CD4-positive, alpha-beta T cell (primary cell): ENCODE results near the gene ARHGAP15. TPM values are rescaled to one million over a fixed set of nuclear protein-coding genes. Genes with fewer than 3 reads are reported as not detected.

Experiments used
- ATAC-seq: fragments of 200-7000 bp; cut with Tn5 transposase; one replicate; pipeline ENCODE4 v1.10.0; 2022; ENCODE audit warnings: mild to moderate bottlenecking; ENCODE audit not compliant: poor library complexity
- CTCF ChIA-PET: fragments of 350-600 bp; sonication (Branson Sonifier 250); formaldehyde crosslinking; loops from one replicate; lab custom pipeline; 2021; ENCODE audit warnings: antibody characterized with exemption, inconsistent platforms; lab: Charles Lee
- POLR2A ChIA-PET: fragments of 350-600 bp; sonication (Branson Sonifier 250); formaldehyde crosslinking; loops from one replicate; lab custom pipeline; 2021; ENCODE audit warnings: antibody characterized with exemption, inconsistent platforms; lab: Charles Lee
- DNase-seq, 14 experiments: peaks; one replicate each; pipeline ENCODE4 v3.0.0-alpha.2; 2013 to 2020; ENCODE audit warnings: mixed read lengths in 2 of 14
- H3K27ac ChIP-seq, 2 donors: one replicate each; pipeline versions ENCODE4 v1.5.1 to v1.7.0; 2013; ENCODE audit warnings: low read length in 2 of 2, low read depth in 1 of 2, mild to moderate bottlenecking in 1 of 2
- H3K27me3 ChIP-seq, 2 experiments: 1 replicate in 1 of 2; 2 replicates in 1 of 2; pipeline versions ENCODE4 v1.6.1 to v1.7.0; 2013; ENCODE audit warnings: low read length in 2 of 2, control low read depth in 1 of 2, mild to moderate bottlenecking in 1 of 2, moderate library complexity in 1 of 2; ENCODE audit not compliant: insufficient read depth in 2 of 2, control insufficient read depth in 1 of 2
- H3K36me3 ChIP-seq: one replicate; pipeline ENCODE4 v1.6.1; 2013; ENCODE audit warnings: low read length, control low read depth; ENCODE audit not compliant: insufficient read depth
- H3K4me1 ChIP-seq: one replicate; pipeline ENCODE4 v1.6.1; 2013; ENCODE audit warnings: low read length, control low read depth; ENCODE audit not compliant: insufficient read depth
- H3K4me3 ChIP-seq: one replicate; pipeline ENCODE4 v1.5.1; 2013; ENCODE audit warnings: mild to moderate bottlenecking, low read length, moderate library complexity
- H3K9me3 ChIP-seq, 2 experiments: 1 replicate in 1 of 2; 2 replicates in 1 of 2; pipeline versions ENCODE4 v1.6.1 to v1.7.0; 2013; ENCODE audit warnings: low read length in 2 of 2, mild to moderate bottlenecking in 2 of 2, control low read depth in 1 of 2, moderate library complexity in 1 of 2; ENCODE audit not compliant: control insufficient read depth in 1 of 2, insufficient read depth in 1 of 2
- H3K27ac Mint-ChIP-seq: one replicate; pipeline ENCODE4 v1.8.0; 2020; ENCODE audit warnings: mixed read lengths
- H3K27me3 Mint-ChIP-seq: one replicate; pipeline ENCODE4 v1.8.0; 2021; ENCODE audit warnings: mixed read lengths
- H3K36me3 Mint-ChIP-seq: one replicate; pipeline ENCODE4 v1.8.0; 2021; ENCODE audit warnings: low read depth, mixed read lengths
- H3K4me1 Mint-ChIP-seq: one replicate; pipeline ENCODE4 v1.8.0; 2021; ENCODE audit warnings: low read depth, mixed read lengths
- H3K4me3 Mint-ChIP-seq: one replicate; pipeline ENCODE4 v1.8.0; 2020; ENCODE audit warnings: mild to moderate bottlenecking, mixed read lengths
- H3K9me3 Mint-ChIP-seq: one replicate; pipeline ENCODE4 v1.8.0; 2020; ENCODE audit warnings: mixed read lengths
- intact Hi-C, 2 experiments: fragments of 100-400 bp; cut with DNase I in 1 of 2; cut with micrococcal nuclease in 1 of 2; formaldehyde crosslinking; loops; one replicate each; pipeline versions ENCODE4 v1.15.1 to v1.9.0; 2023 to 2025; cut with DNase I, micrococcal nuclease
- total RNA-seq, 174 experiments: library from RNA in 2 of 174; stranded (reverse) in 2 of 174; gene quantifications; one replicate each; pipeline ENCODE4 v1.2.3 and lab custom pipeline; 2021 to 2026
- TF ChIP-seq, protein P1 (sequence below): fragments of 200-600 bp; IDR thresholded peaks from one replicate; pipeline ENCODE4 v1.8.0; 2022; ENCODE audit warnings: antibody characterized with exemption, mild to moderate bottlenecking

The ARHGAP15 gene
- total RNA-seq, 2 experiments from 2014 or later: 158 to 165 TPM

DNA sequence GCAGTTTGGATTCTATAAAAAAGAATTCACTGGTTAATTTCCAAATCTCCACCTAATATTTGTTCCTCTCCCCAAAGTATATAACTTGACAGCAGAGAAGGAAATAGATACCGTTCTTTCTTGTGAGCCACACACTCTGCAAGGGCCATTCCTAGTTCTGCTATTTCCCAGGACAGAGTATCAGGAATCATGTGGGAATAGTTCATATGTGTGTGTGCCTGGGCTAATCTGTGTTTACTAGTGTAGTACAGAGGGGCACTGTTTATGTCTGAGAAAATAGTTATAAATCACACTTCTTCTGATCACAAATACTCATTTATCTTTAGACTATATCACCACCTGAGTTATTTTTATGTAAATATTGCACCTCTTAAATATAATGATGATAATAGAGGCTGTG lies 296.7 kb downstream of the ARHGAP15 start:
- Mint-ChIP-seq H3K27me3 (no peaks in the 10 kb centered on the region), H3K27ac (no peak overlapping the region), H3K4me1 (peaks cover 94% of the 10 kb centered on the region), H3K36me3 (peaks cover 25% of the 10 kb centered on the region), H3K4me3 (no peak overlapping the region), H3K9me3 (no peaks in the 10 kb centered on the region)
- Histone ChIP-seq H3K9me3 (no peaks in the 10 kb centered on the region), H3K36me3 (peaks cover 6% of the 10 kb centered on the region), H3K4me1 (no peaks in the 10 kb centered on the region), H3K27me3 (no peaks in the 10 kb centered on the region), H3K27ac (no peak overlapping the region), H3K4me3 (no peak overlapping the region)
- ATAC-seq (no peak), DNase-seq (no peak)
- POLR2A ChIA-PET: no interaction called here
- TF ChIP-seq, protein P1, sequence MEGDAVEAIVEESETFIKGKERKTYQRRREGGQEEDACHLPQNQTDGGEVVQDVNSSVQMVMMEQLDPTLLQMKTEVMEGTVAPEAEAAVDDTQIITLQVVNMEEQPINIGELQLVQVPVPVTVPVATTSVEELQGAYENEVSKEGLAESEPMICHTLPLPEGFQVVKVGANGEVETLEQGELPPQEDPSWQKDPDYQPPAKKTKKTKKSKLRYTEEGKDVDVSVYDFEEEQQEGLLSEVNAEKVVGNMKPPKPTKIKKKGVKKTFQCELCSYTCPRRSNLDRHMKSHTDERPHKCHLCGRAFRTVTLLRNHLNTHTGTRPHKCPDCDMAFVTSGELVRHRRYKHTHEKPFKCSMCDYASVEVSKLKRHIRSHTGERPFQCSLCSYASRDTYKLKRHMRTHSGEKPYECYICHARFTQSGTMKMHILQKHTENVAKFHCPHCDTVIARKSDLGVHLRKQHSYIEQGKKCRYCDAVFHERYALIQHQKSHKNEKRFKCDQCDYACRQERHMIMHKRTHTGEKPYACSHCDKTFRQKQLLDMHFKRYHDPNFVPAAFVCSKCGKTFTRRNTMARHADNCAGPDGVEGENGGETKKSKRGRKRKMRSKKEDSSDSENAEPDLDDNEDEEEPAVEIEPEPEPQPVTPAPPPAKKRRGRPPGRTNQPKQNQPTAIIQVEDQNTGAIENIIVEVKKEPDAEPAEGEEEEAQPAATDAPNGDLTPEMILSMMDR: no peak
- CTCF ChIA-PET: interaction anchor here (1.4 kb wide), 1 partner anchor 14 kb away, joined by 3 read pairs; no protein-coding TSS in a partner anchor
- intact Hi-C loops: no loop called here

DNA sequence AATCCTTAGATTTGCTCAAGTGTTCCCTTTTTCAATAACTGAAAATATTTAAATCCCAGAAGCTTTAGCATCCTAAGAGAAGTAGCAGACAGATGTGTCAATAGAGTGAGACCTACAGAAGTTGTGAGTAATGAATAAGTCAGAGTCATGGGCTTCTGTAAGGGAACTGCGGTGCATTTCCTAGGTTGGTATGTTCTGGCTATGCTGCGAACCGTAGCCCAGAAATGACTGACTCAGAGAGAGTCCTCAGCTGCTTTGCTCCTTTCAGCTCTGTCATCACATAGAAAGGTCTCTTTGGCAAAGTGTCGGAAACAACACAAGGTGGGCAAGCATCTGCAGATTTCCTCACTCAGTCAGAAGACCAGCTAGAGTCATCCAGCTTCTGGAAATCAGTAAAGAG lies 297.1 kb downstream of the ARHGAP15 start:
- POLR2A ChIA-PET: interaction anchor here (1.2 kb wide), 1 partner anchor 12 kb away, joined by 3 read pairs; no protein-coding TSS in a partner anchor
- H3K36me3 Mint-ChIP-seq: peaks cover 24% of the 10 kb centered on the region

DNA sequence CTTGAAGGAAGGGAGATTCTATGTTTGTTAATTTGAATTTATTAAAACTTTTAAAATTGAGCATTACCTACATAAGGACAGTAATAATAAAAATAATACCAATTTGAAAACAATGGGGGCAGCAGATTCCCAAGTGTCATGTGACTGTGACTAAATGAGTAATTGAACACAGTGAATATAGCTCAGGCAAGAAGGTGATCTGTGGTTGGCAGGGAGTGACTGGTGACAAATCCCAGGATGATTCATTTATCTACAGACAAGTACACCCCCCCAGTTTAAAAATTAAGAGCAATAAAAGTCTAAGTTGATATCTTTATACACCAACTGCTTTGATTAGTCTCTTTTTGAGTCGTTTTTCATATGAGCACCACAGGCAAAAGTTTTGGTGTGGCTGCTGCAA lies 299.5 kb downstream of the ARHGAP15 start:
- intact Hi-C loops: no loop called here
- H3K4me1 Mint-ChIP-seq: peaks cover 91% of the 10 kb centered on the region

More for the DNA sequence above, 297.1 kb downstream of the ARHGAP15 start:
- no peak overlapping the region for H3K4me3 ChIP-seq
- TF ChIP-seq, protein P1: no peak
- CTCF ChIA-PET: interaction anchor here (1.4 kb wide), 1 partner anchor 14 kb away, joined by 3 read pairs; no protein-coding TSS in a partner anchor
- Mint-ChIP-seq H3K9me3 (no peaks in the 10 kb centered on the region), H3K4me1 (peaks cover 94% of the 10 kb centered on the region), H3K27ac (no peak overlapping the region), H3K4me3 (no peak overlapping the region), H3K27me3 (no peaks in the 10 kb centered on the region)
- H3K27ac ChIP-seq: no peak overlapping the region
- no peaks in the 10 kb centered on the region for H3K9me3 ChIP-seq
- no peaks in the 10 kb centered on the region for H3K27me3 ChIP-seq
- no peaks in the 10 kb centered on the region for H3K4me1 ChIP-seq
- ATAC-seq (no peak), DNase-seq (no peak)
- intact Hi-C loops: no loop called here
- H3K36me3 ChIP-seq: peaks cover 6% of the 10 kb centered on the region

More for the DNA sequence above, 299.5 kb downstream of the ARHGAP15 start:
- Mint-ChIP-seq H3K27ac (no peak overlapping the region), H3K9me3 (no peaks in the 10 kb centered on the region), H3K27me3 (no peaks in the 10 kb centered on the region), H3K4me3 (no peak overlapping the region), H3K36me3 (peaks cover 10% of the 10 kb centered on the region)
- peaks cover 6% of the 10 kb centered on the region for H3K36me3 ChIP-seq
- H3K4me3 ChIP-seq: no peak overlapping the region
- no peaks in the 10 kb centered on the region for H3K27me3 ChIP-seq
- ATAC-seq (no peak), DNase-seq (peak in 2 of 14 experiments; percentile 3 to 24)
- ChIA-PET CTCF (interaction anchor here (0.8 kb wide), 1 partner anchor 43 kb away, joined by 3 read pairs; no protein-coding TSS in a partner anchor), POLR2A (no interaction called here)
- TF ChIP-seq, protein P1: no peak
- no peaks in the 10 kb centered on the region for H3K4me1 ChIP-seq
- no peak overlapping the region for H3K27ac ChIP-seq
- H3K9me3 ChIP-seq: no peaks in the 10 kb centered on the region
